ENCODE measurements around the gene CDK11B. TPM values are rescaled to one million over a fixed set of nuclear protein-coding genes. Genes with fewer than 3 reads are reported as not detected.
"Not testable (repeated sequence)": the region's sequence is repeated elsewhere in the genome, so short reads cannot be mapped to it uniquely, and the experiment has no call there.

CDK11B gene
- total RNA-seq, 1 donor from 2014 or later, result 34.1 TPM

DNA sequence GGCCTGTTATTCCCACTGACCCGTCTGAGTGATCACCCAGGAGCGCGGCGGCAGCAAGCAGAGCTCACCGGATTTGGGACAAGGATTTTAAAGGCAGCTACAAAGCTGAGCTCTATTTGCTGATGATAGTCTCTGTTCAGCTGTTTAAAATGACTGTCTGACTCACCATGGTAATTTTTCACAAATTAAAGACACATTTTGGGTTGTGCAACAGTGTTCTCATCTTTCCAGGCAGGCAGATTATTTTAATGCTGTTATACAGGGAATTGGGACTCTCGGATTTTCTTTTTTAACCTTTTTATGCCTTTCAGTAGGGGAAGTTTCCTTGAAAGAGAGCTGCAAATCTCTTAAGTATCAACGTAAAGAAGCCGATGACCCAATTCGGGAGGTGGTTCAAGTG, 3.6 kb upstream of the CDK11B start:
- H3K27me3 Mint-ChIP-seq (ENCODE audit: low read depth); H3K27ac Mint-ChIP-seq (ENCODE audit: unreplicated experiment); H3K4me1 Mint-ChIP-seq; DNase-seq (ENCODE audit: low read depth, low spot score); H3K9me3 Mint-ChIP-seq; H3K36me3 Mint-ChIP-seq (ENCODE audit: low read depth); H3K4me3 Mint-ChIP-seq: not testable (repeated sequence)

DNA sequence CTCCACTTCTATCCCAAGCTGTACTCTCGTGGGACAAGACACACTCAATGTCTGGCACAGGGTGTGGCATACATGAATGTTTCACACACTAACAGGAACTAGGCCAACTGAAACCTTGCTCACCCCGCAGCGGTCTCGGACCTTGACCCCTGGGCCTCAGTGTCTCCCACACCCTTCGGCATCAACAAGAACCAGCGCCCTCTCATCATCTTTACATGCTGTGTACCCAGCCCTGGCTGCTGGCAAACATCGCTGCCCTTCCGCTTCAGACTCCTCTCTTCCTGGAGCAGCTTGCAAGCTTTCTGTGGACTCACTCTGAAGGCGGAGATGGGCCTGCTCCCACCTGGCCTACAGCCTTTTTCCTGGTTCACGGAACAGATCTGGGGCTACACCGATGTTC, 10.5 kb downstream of the CDK11B start:
- H3K36me3 Mint-ChIP-seq (ENCODE audit: low read depth), result peaks cover 19% of the 10 kb centered on the region

DNA sequence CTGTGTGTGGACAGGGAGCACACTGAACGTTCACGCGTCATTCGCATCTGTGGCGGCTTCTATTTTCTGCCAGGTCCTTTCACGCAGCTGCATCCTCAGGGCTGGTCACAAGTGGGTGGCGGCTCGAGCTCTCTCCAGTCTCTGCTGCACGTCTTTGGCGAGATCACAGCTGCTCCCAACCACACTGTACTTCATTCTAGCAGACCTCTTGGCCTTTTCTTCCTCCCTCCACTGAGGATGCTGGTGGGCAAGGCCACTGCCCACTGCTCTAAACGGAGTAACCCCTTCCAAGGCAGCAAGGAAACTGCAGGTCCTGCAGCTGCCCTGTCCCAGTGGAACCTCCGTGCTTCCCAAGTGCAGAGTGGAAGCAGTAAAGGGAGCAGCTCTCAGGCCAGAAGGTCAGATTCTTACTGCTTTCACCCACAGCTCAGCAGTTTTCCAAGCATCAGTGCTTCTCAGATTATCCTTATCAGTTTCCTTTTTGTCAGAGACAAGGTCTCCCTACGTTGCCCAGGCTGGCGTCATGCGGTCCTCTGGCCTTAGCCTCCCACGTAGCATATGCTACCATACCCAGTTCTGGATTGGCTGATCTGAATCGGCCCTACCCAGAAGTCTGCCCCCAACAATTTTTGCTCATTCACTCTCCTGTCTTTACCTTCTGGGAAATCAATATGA, 11.1 kb downstream of the CDK11B start:
- not testable (repeated sequence) for H3K27me3 Mint-ChIP-seq (ENCODE audit: low read depth); H3K4me1 Mint-ChIP-seq; DNase-seq (ENCODE audit: low read depth, low spot score); H3K27ac Mint-ChIP-seq (ENCODE audit: unreplicated experiment); H3K9me3 Mint-ChIP-seq; H3K4me3 Mint-ChIP-seq
- H3K36me3 Mint-ChIP-seq (ENCODE audit: low read depth), result peaks cover 19% of the 10 kb centered on the region

More for the DNA sequence above, 10.5 kb downstream of the CDK11B start:
- not testable (repeated sequence) for H3K4me1 Mint-ChIP-seq; H3K27me3 Mint-ChIP-seq (ENCODE audit: low read depth); H3K27ac Mint-ChIP-seq (ENCODE audit: unreplicated experiment); DNase-seq (ENCODE audit: low read depth, low spot score); H3K4me3 Mint-ChIP-seq; H3K9me3 Mint-ChIP-seq

DNA sequence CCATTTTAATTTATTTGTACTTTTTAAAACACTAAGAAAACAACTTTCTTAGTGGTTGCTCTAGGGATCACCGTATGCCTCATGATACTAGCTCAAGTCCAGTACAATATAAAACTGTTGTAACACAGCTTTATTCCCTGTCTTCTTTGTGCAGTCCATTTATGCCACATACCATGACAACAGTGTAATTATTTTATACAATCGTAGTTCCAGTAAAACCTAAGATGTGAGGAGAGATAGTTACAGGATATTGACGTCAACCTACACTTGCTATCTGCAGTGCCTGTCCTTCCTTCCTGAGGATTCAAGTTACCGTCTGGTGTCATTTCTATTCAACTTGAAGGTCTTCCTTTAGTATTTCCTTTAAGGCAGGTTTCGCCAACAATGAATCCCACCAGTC, 12.5 kb downstream of the CDK11B start:
- H3K9me3 Mint-ChIP-seq; DNase-seq (ENCODE audit: low read depth, low spot score); H3K27ac Mint-ChIP-seq (ENCODE audit: unreplicated experiment); H3K4me3 Mint-ChIP-seq; H3K27me3 Mint-ChIP-seq (ENCODE audit: low read depth); H3K4me1 Mint-ChIP-seq: not testable (repeated sequence)
- H3K36me3 Mint-ChIP-seq (ENCODE audit: low read depth), result peaks cover 14% of the 10 kb centered on the region

DNA sequence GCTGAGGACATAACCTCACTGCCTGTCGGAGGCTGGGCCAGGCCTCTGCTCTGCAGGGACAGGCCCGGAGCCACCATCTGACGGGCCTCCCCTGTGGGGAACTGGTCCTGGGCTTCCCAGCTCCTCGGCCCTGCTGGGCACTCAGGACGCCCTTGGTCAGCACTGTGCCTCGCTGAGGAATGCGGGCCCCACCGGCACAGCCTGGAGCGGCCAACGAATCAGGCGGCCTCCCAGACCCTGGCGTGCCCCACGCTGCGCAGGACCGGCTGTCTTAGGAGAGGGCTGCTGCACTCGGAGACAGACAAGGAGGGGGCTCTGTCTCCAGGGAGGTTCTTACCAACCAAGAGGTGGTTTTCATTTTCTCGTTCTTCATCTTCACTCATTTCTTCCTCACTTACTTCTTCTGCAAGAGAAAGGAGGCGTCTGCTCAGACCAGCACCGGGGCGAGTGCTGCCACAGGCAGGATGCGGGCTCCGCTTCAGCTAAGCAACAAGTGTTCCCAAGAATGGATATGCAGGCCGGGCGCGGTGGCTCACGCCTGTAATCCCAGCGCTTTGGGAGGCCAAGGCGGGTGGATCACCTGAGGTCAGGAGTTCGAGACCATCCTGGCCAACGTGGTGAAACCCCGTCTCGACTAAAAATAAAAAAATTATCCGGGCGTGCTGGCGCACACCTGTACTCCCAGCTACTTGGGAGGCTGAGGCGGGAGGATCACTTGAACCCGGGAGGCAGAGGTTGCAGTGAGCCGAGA, 17.9 kb downstream of the CDK11B start:
- not testable (repeated sequence) for H3K27ac Mint-ChIP-seq (ENCODE audit: unreplicated experiment); H3K36me3 Mint-ChIP-seq (ENCODE audit: low read depth)

DNA sequence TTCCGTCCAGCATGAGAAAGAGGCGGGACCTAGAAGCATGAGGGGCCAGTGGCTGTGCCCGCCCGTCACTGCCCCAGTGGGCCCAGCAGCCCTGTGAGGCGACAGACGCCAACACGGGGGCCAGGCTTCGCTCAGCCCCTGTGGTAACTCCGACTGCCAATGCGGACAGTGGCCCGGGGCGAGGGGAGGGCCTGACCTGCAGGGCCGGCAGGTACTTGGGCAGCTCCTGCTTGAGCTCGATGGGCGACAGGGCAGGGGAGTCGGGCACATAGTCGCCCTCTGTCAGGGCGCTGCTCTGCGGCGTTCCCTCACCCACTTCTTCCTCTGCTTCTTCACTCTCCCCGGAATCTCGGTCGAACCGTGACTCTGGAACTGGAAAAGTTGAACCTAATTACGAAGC, 18.7 kb downstream of the CDK11B start:
- H3K9me3 Mint-ChIP-seq; H3K27ac Mint-ChIP-seq (ENCODE audit: unreplicated experiment); DNase-seq (ENCODE audit: low read depth, low spot score); H3K36me3 Mint-ChIP-seq (ENCODE audit: low read depth); H3K27me3 Mint-ChIP-seq (ENCODE audit: low read depth); H3K4me1 Mint-ChIP-seq; H3K4me3 Mint-ChIP-seq: not testable (repeated sequence)

More for the DNA sequence above, 17.9 kb downstream of the CDK11B start:
- not testable (repeated sequence) for H3K9me3 Mint-ChIP-seq; H3K4me3 Mint-ChIP-seq; H3K4me1 Mint-ChIP-seq; DNase-seq (ENCODE audit: low read depth, low spot score); H3K27me3 Mint-ChIP-seq (ENCODE audit: low read depth)

DNA sequence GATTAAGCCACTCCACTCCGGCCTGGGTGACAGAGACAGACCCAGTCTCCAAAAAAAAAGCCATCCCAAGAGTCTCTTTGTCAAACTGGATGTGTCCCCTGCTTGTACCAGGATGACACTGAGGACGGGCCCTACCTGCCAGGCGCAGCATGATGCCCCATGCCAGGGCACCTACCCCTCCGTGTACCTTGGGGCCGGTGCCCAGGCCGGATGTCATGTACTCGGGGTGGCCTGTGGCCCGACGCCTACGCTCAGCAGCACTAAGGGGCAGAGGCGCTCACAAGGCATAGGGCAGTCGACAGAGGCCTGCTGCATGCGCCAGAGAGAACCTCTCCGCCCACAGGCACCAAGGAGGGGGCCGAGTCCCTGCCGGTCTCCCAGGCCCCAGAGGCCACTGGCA, 19.4 kb downstream of the CDK11B start:
- H3K4me1 Mint-ChIP-seq; H3K4me3 Mint-ChIP-seq; H3K27me3 Mint-ChIP-seq (ENCODE audit: low read depth); H3K27ac Mint-ChIP-seq (ENCODE audit: unreplicated experiment); DNase-seq (ENCODE audit: low read depth, low spot score); H3K9me3 Mint-ChIP-seq; H3K36me3 Mint-ChIP-seq (ENCODE audit: low read depth): not testable (repeated sequence)

DNA sequence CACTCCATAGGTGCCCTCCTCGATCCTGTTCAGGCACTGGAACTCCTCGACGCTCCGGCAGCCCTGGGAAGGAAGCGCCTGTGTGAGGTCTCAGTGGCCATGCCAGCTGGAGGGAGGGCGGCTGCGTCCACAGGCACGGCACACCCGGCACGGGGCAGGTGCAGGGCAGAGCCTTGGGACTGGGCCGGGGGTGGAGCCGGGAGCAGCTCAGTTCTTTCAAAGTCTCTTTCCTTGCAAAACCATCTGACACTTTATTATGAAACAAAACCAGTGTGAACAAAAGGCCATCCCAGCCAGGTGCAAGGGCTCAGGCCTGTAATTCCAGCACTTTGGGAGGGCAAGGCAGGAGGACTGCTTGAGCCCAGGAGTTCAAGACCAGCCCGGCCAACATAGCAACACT, 20.3 kb downstream of the CDK11B start:
- H3K36me3 Mint-ChIP-seq (ENCODE audit: low read depth); H3K4me3 Mint-ChIP-seq; H3K9me3 Mint-ChIP-seq; DNase-seq (ENCODE audit: low read depth, low spot score); H3K27ac Mint-ChIP-seq (ENCODE audit: unreplicated experiment); H3K27me3 Mint-ChIP-seq (ENCODE audit: low read depth); H3K4me1 Mint-ChIP-seq: not testable (repeated sequence)

DNA sequence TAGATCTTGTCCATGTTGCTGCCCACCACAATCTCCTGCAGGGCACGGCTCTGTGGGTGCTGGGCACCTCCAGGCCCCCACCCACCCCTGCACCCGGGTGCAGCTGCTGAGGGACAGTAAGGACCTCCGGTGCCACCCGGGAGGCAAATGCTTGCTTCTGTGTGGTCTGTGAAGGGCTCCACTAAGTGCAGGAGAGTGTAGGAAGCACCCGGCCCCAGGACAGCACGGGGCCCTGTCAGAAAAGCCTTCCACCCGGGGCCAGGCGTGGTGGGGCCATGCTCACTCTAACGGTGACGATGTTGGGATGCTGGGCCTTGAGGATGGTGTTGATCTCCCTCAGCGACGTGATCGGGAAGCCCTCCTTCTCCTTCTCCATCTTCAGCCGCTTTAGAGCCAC, 21.3 kb downstream of the CDK11B start:
- H3K27me3 Mint-ChIP-seq (ENCODE audit: low read depth); H3K9me3 Mint-ChIP-seq; H3K27ac Mint-ChIP-seq (ENCODE audit: unreplicated experiment): not testable (repeated sequence)

DNA sequence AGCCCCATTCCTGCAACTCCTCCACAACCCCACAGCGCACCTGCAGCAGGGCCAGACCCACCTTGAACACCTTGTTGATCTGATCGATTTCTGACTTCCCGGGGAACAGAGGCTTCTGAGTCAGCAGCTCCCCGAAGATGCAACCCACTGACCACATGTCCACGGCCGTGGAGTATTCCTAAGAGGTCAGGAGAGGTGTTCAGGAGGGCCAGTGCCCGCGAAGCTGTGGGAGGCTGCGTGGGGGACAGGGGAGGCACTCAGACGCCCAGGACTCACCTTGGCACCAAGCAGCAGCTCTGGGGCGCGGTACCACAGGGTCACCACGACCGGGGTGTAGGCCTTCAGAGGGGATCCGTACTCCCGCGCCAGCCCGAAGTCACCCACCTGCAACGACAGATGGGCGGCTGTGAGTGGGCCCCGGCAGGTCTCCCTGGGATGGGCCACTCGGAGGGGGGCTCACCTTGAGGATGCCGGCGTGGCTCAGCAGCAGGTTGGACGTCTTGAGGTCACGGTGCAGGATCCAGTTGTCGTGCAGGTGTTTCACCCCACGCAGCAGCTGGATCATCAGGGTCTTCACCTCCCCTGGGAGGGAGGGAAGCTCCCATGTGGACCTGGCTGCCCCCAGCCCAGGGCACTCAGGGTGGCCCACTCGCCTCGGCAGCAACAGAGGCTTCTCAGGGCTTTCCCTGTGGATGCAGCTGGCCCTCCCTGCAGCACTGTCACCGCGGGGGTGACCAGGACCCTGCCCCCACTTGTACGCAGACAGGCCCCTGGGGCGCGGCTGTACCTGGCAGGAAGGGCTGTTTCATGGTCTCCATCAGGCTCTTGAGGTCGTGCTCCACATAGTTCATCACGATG, 22.0 kb downstream of the CDK11B start:
- not testable (repeated sequence) for DNase-seq (ENCODE audit: low read depth, low spot score); H3K27me3 Mint-ChIP-seq (ENCODE audit: low read depth); H3K27ac Mint-ChIP-seq (ENCODE audit: unreplicated experiment); H3K4me1 Mint-ChIP-seq; H3K9me3 Mint-ChIP-seq; H3K4me3 Mint-ChIP-seq; H3K36me3 Mint-ChIP-seq (ENCODE audit: low read depth)

More for the DNA sequence above, 21.3 kb downstream of the CDK11B start:
- H3K4me3 Mint-ChIP-seq; H3K4me1 Mint-ChIP-seq; H3K36me3 Mint-ChIP-seq (ENCODE audit: low read depth); DNase-seq (ENCODE audit: low read depth, low spot score): not testable (repeated sequence)

DNA sequence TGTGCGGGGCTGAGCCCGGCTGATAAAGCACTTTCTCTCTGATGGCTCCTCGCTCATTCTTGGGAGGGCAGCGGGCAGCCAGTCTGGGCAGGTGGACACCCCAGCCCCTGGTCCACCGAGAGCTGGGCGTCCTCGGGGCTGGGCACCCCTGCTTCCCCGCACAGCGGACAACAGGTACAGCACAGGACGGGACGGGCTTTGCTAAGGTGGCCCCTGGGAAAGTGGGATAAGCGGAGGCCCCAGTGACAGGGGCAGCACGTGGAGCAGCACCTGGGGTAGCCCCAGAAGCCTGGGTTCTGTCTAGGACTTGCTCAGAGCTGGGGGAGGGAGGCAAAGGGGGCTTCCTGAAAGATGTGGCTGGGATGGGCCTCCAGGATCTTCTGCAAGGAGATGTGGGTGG, 24.2 kb downstream of the CDK11B start:
- H3K36me3 Mint-ChIP-seq (ENCODE audit: low read depth); H3K4me1 Mint-ChIP-seq; H3K9me3 Mint-ChIP-seq; DNase-seq (ENCODE audit: low read depth, low spot score); H3K4me3 Mint-ChIP-seq; H3K27ac Mint-ChIP-seq (ENCODE audit: unreplicated experiment): not testable (repeated sequence)
- H3K27me3 Mint-ChIP-seq (ENCODE audit: low read depth), result peaks cover 11% of the 10 kb centered on the region

DNA sequence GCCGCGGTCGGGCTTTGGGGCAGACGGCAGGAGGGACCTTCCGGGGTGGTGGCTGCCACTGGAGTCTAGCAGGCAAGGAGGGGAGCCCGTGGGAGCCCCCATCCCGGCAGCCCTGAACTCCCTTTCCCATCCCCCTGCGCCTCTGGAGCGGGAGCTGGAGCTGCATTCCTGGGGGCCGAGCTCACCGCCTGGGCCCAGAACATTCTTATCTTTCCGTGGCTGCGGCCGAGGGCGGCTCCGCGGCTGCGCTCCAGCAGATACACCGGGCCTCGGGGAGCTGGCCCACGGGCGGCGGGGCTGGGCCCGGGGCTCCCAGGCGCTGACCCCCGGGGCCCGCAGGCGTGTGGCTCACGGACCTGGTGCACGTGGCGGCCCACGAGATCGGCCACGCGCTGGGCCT, 25.4 kb downstream of the CDK11B start:
- H3K4me1 Mint-ChIP-seq; H3K36me3 Mint-ChIP-seq (ENCODE audit: low read depth); DNase-seq (ENCODE audit: low read depth, low spot score); H3K4me3 Mint-ChIP-seq; H3K9me3 Mint-ChIP-seq; H3K27ac Mint-ChIP-seq (ENCODE audit: unreplicated experiment): not testable (repeated sequence)
- H3K27me3 Mint-ChIP-seq (ENCODE audit: low read depth), result peaks cover 11% of the 10 kb centered on the region

All from neural crest cell (in vitro differentiated cells).